A549 (cell line): Measurements from ENCODE around the gene ZBTB8A. TPM values are rescaled to one million over a fixed set of nuclear protein-coding genes. Genes with fewer than 3 reads are reported as not detected.

ENCODE experiments used
- ATAC-seq, 2 experiments: fragments of 200-7000 bp in 1 of 2; fragments of >200 bp in 1 of 2; cut with Nextera tagmentation in 1 of 2; cut with Tn5 transposase in 1 of 2; 3 replicates each; pipeline versions ENCODE4 v1.8.0 to v1.9.1; 2018 to 2020; ENCODE audit warnings: mild to moderate bottlenecking in 1 of 2, moderate library complexity in 1 of 2
- CTCF ChIA-PET: fragments of 300-600 bp; sonication (Branson Sonifier 250); formaldehyde crosslinking; extraction: SDS; loops from one replicate; lab custom pipeline; 2021; ENCODE audit warnings: antibody characterized with exemption, inconsistent platforms; lab: Yijun Ruan, JAX
- POLR2A ChIA-PET: fragments of 350-600 bp; formaldehyde crosslinking; extraction: SDS; loops from one replicate; lab custom pipeline; 2021; ENCODE audit warnings: antibody characterized with exemption, inconsistent platforms; lab: Yijun Ruan, JAX
- DNase-seq, 2 experiments: peaks; one replicate each; pipeline versions ENCODE4 v3.0.0 to v3.0.0-alpha.2; 2011 to 2016; ENCODE audit warnings: low read depth in 1 of 2, low spot score in 1 of 2
- FAIRE-seq: peaks from 2 replicates; lab custom pipeline; 2011; peaks lifted over from hg19 to GRCh38; lab: Jason Lieb, UNC
- H3K27ac ChIP-seq, 2 experiments: fragments of >200 bp; sonication (Bioruptor Twin); formaldehyde crosslinking; 3 replicates each; pipeline ENCODE4 v1.5.1; 2016 to 2017
- H3K4me1 ChIP-seq: fragments of >200 bp; sonication (Bioruptor Twin); formaldehyde crosslinking; 3 replicates; pipeline ENCODE4 v1.6.1; 2016
- H3K4me2 ChIP-seq: fragments of >200 bp; sonication (Bioruptor Twin); formaldehyde crosslinking; 3 replicates; pipeline ENCODE4 v1.6.1; 2016
- H3K4me3 ChIP-seq: fragments of >200 bp; sonication (Bioruptor Twin); formaldehyde crosslinking; 3 replicates; pipeline ENCODE4 v1.5.1; 2016
- H3K9me3 ChIP-seq: fragments of >200 bp; sonication (Bioruptor Twin); formaldehyde crosslinking; 3 replicates; pipeline ENCODE4 v1.6.1; 2016
- BCL3 ChIP-seq: fragments of >200 bp; sonication (Bioruptor Twin); formaldehyde crosslinking; IDR thresholded peaks from 3 replicates; pipeline ENCODE4 v1.6.1; 2016
- CEBPB ChIP-seq, 2 experiments: fragments of >200 bp in 1 of 2; sonication (Bioruptor Twin) in 1 of 2; formaldehyde crosslinking in 1 of 2; IDR thresholded peaks; 2 replicates each; pipeline ENCODE4 v1.6.1; 2012 to 2016
- CHD2 ChIP-seq: fragments of 150-350 bp; IDR thresholded peaks from 2 replicates; pipeline ENCODE4 v1.6.1; 2014; ENCODE audit warnings: low read length; ENCODE audit not compliant: partially characterized antibody
- CHD4 ChIP-seq: fragments of 200-600 bp; sonication (generic); IDR thresholded peaks from 2 replicates; pipeline ENCODE4 v1.6.1; 2016; ENCODE audit warnings: antibody characterized with exemption, mild to moderate bottlenecking, borderline replicate concordance
- E2F6 ChIP-seq: IDR thresholded peaks from 2 replicates; pipeline ENCODE4 v1.6.1; 2012; ENCODE audit warnings: low read depth, borderline replicate concordance
- EHMT2 ChIP-seq: fragments of 200-600 bp; sonication (generic); IDR thresholded peaks from 2 replicates; pipeline ENCODE4 v1.6.1; 2016; ENCODE audit warnings: antibody characterized with exemption, low read depth, mild to moderate bottlenecking, moderate library complexity
- ELK1 ChIP-seq: fragments of 150-350 bp; IDR thresholded peaks from 2 replicates; pipeline ENCODE4 v1.6.1; 2014; ENCODE audit warnings: low read depth, mild to moderate bottlenecking, low read length
- EP300 ChIP-seq, 2 experiments: fragments of >200 bp; sonication (Bioruptor Twin); formaldehyde crosslinking; IDR thresholded peaks; 2 replicates in 1 of 2; 3 replicates in 1 of 2; pipeline ENCODE4 v1.6.1; 2016 to 2017
- FOSB ChIP-seq: fragments of 250-450 bp; sonication (Bioruptor Pico); IDR thresholded peaks from 2 replicates; pipeline ENCODE4 v1.5.0; 2020; ENCODE audit warnings: mild to moderate bottlenecking, moderate library complexity
- FOSL2 ChIP-seq, 2 experiments: fragments of 450-650 bp in 1 of 2; fragments of >200 bp in 1 of 2; sonication (Bioruptor Twin) in 1 of 2; formaldehyde crosslinking; IDR thresholded peaks; 2 replicates each; pipeline versions ENCODE4 v1.5.0 to v1.6.1; 2016 to 2020; ENCODE audit warnings: mild to moderate bottlenecking in 1 of 2, moderate library complexity in 1 of 2
- FOXS1 ChIP-seq: fragments of 250-450 bp; sonication (Bioruptor Pico); IDR thresholded peaks from 2 replicates; pipeline ENCODE4 v1.5.0; 2020; ENCODE audit warnings: mild to moderate bottlenecking, moderate library complexity
- GATA3 ChIP-seq: IDR thresholded peaks from 2 replicates; pipeline ENCODE4 v1.6.1; 2012; ENCODE audit warnings: borderline replicate concordance
- HMGXB4 ChIP-seq: fragments of 250-450 bp; sonication (Bioruptor Pico); IDR thresholded peaks from 2 replicates; pipeline ENCODE4 v1.5.0; 2021; ENCODE audit warnings: mild to moderate bottlenecking, moderate library complexity, borderline replicate concordance
- HOXB13 ChIP-seq: fragments of 250-450 bp; sonication (Bioruptor Pico); IDR thresholded peaks from 2 replicates; pipeline ENCODE4 v1.5.0; 2020; ENCODE audit warnings: low read depth, mild to moderate bottlenecking, moderate library complexity
- HOXB5 ChIP-seq: fragments of 250-450 bp; sonication (Bioruptor Pico); IDR thresholded peaks from 2 replicates; pipeline ENCODE4 v1.5.0; 2020; ENCODE audit warnings: mild to moderate bottlenecking, moderate library complexity
- JUNB ChIP-seq: fragments of >200 bp; sonication (Bioruptor Twin); formaldehyde crosslinking; IDR thresholded peaks from 2 replicates; pipeline ENCODE4 v1.6.1; 2016
- KDM1A ChIP-seq: fragments of 200-600 bp; sonication (generic); IDR thresholded peaks from 2 replicates; pipeline ENCODE4 v1.6.1; 2016; ENCODE audit warnings: low read depth, mild to moderate bottlenecking
- MAZ ChIP-seq: fragments of 150-350 bp; IDR thresholded peaks from 2 replicates; pipeline ENCODE4 v1.6.1; 2014; ENCODE audit warnings: antibody characterized with exemption, low read depth, low read length, borderline replicate concordance
- NR3C1 ChIP-seq: fragments of >200 bp; sonication (Bioruptor Twin); formaldehyde crosslinking; IDR thresholded peaks from 3 replicates; pipeline ENCODE4 v1.6.1; 2017
- POLR2A ChIP-seq: IDR thresholded peaks from 2 replicates; pipeline ENCODE4 v1.6.1; 2012; ENCODE audit warnings: mild to moderate bottlenecking, low read length
- POLR2AphosphoS2 ChIP-seq: conservative IDR thresholded peaks from 2 replicates; pipeline ENCODE4 v1.6.1; 2012; ENCODE audit warnings: low read length, improper control_type of control experiment, inconsistent platforms
- RAD21 ChIP-seq, 2 experiments: fragments of >200 bp in 1 of 2; sonication (Bioruptor Twin) in 1 of 2; formaldehyde crosslinking in 1 of 2; IDR thresholded peaks in 1 of 2; conservative IDR thresholded peaks in 1 of 2; 2 replicates in 1 of 2; 3 replicates in 1 of 2; pipeline ENCODE4 v1.6.1; 2012 to 2018; ENCODE audit warnings: inconsistent platforms in 1 of 2
- RCOR1 ChIP-seq: fragments of 150-350 bp; IDR thresholded peaks from 2 replicates; pipeline ENCODE4 v1.6.1; 2014; ENCODE audit warnings: antibody characterized with exemption, low read length, low read depth
- REST ChIP-seq: fragments of 200-600 bp; sonication (generic); IDR thresholded peaks from 2 replicates; pipeline ENCODE4 v1.6.1; 2016; ENCODE audit warnings: antibody characterized with exemption, mild to moderate bottlenecking, moderate library complexity
- RFX5 ChIP-seq: fragments of 450-650 bp; IDR thresholded peaks from 2 replicates; pipeline ENCODE4 v1.7.1; 2014; ENCODE audit warnings: antibody characterized with exemption, mild to moderate bottlenecking, moderate library complexity
- TFCP2L1 ChIP-seq: fragments of 250-450 bp; sonication (Bioruptor Pico); IDR thresholded peaks from 2 replicates; pipeline ENCODE4 v1.5.0; 2021; ENCODE audit warnings: mild to moderate bottlenecking
- USF2 ChIP-seq: fragments of 450-650 bp; IDR thresholded peaks from 2 replicates; pipeline ENCODE4 v1.6.1; 2014; ENCODE audit warnings: antibody characterized with exemption
- ZC3H11A ChIP-seq: fragments of 450-650 bp; IDR thresholded peaks from 2 replicates; pipeline ENCODE4 v1.6.1; 2014; ENCODE audit warnings: antibody characterized with exemption, mild to moderate bottlenecking
- WGBS: methylation state at CpG from one replicate; pipeline ENCODE4 v1.1.6; 2017; ENCODE audit errors: missing lambda C conversion rate; 5-methylcytosine and 5-hydroxymethylcytosine counted together
- polyA plus RNA-seq, 4 experiments: library from polyadenylated mRNA; depleted of rRNA in 3 of 4; stranded (reverse); fragments of >200 nt; fragmentation: RNase III in 1 of 4; extraction: RNeasy Plus Mini Kit Qiagen cat#74134 plus additional on column Dnase treatment in 1 of 4; gene quantifications; 2 replicates in 3 of 4; 3 replicates in 1 of 4; pipeline ENCODE4 v1.2.3, GENCODE V29; 2011 to 2017

The ZBTB8A gene
- polyA plus RNA-seq, 2 of the 4 experiments (the other 2 are of a cell fraction): 2.7 to 6.0 TPM

GRCh38 chr1:32521165-32521564 is 18.1 kb upstream of the ZBTB8A start:
- Histone ChIP-seq H3K4me3 (peak overlapping the region; percentile 51; the same call in 2 of the 3 replicates), H3K27ac (peak overlapping the region; percentile 77 to 88), H3K9me3 (no peaks in the 10 kb centered on the region), H3K4me2 (peak overlapping the region; percentile 83), H3K4me1 (no peaks in the 10 kb centered on the region)
- no peak for FAIRE-seq
- peak; percentile 43 to 53; a peak in 3 of 6 replicates for ATAC-seq
- DNase-seq: peak in 1 of 2 experiments; percentile 33
- TF ChIP-seq CHD4 (no peak), E2F6 (no peak), GATA3 (no peak), RAD21 (conservative IDR thresholded peaks at IDR 0.05 in 1 of 2, IDR thresholded peaks at IDR 0.05 in 1 of 2) (no peak), EHMT2 (no peak), USF2 (no peak), NR3C1 (no peak), MAZ (no peak), RFX5 (no peak), HMGXB4 (CRISPR knock-in tag) (no peak), POLR2A (no peak), KDM1A (no peak), CHD2 (no peak), FOSB (no peak), FOXS1 (no peak), ZC3H11A (no peak), TFCP2L1 (CRISPR knock-in tag) (no peak), BCL3 (no peak), RCOR1 (no peak), FOSL2 (IDR thresholded peaks at IDR 0.05) (no peak), FOSL2 (CRISPR knock-in tag; IDR thresholded peaks at IDR 0.05) (no peak)
- ChIA-PET POLR2A (interaction anchor here (0.6 to 0.7 kb wide), 3 partner anchors 18 to 103 kb away, joined by 3 to 11 read pairs (median 4); partner anchors contain the start of gene ZBTB8A), CTCF (interaction anchor here (0.6 to 3.8 kb wide), 38 partner anchors 10 to 625 kb away, joined by 3 to 24 read pairs (median 5); no protein-coding TSS in a partner anchor)
- 78% methylated on average over 3 of the region's 6 CpGs for WGBS

- FAIRE-seq (no peak), DNase-seq (no peak), ATAC-seq (no peak)
- ChIA-PET POLR2A (interaction anchor here (0.5 kb wide), 1 partner anchor 124 kb away, joined by 6 read pairs; no protein-coding TSS in a partner anchor), CTCF (interaction anchor here (1.0 to 1.4 kb wide), 2 partner anchors 14 to 124 kb away, joined by 3 to 4 read pairs; partner anchors contain the start of gene ZBTB8A)
- Histone ChIP-seq H3K9me3 (no peaks in the 10 kb centered on the region), H3K27ac (no peak overlapping the region), H3K4me3 (no peak overlapping the region), H3K4me1 (no peaks in the 10 kb centered on the region), H3K4me2 (no peak overlapping the region)
- whole genome bisulfite sequencing: 60% methylated on average over 3 of the region's 3 CpGs
- no peak for TF ChIP-seq FOSB
- TF ChIP-seq ELK1: no peak
- no peak for TF ChIP-seq POLR2AphosphoS2
- TF ChIP-seq CEBPB (IDR thresholded peaks at IDR 0.05): no peak
- TF ChIP-seq EP300 (IDR thresholded peaks at IDR 0.05): no peak
- TF ChIP-seq JUNB: no peak
- TF ChIP-seq CHD2: no peak
- no peak for TF ChIP-seq REST
- no peak for TF ChIP-seq USF2
- TF ChIP-seq HOXB5 (CRISPR knock-in tag): no peak
- no peak for TF ChIP-seq HOXB13 (CRISPR knock-in tag)
Observed at GRCh38 chr1:32525053-32525452, 14.2 kb upstream of the ZBTB8A start.
